Head of caudate nucleus (tissue), 42 donors: Measurements from ENCODE around the gene ZNF768.
"Not testable (repeated sequence)": the region's sequence is repeated elsewhere in the genome, so short reads cannot be mapped to it uniquely, and the experiment has no call there.

Experiments used
- DNase-seq, 42 donors: peaks; one replicate each; pipeline versions ENCODE4 v3.0.0 to v3.0.0-alpha.2; 2020 to 2021; ENCODE audit warnings: mixed read lengths in 7 of 42
- intact Hi-C: fragments of 100-400 bp; cut with DNase I; formaldehyde crosslinking; loops from one replicate; pipeline ENCODE4 v1.15.0; 2022

Gene ZNF768

GRCh38 chr16:30557957-30558788, 31.8 kb upstream of the ZNF768 start, which contains the start of gene ZNF764:
ZNF764 (minus strand) TSS chr16:30558374; CDS start chr16:30558182, 192 bp downstream.
- intact Hi-C loops = loop anchor here (1.0 kb wide), 1 partner anchor 24 kb away; the partner anchor contains the start of gene ZNF747
- DNase-seq = peak; percentile 96 to 100 (median 98)

GRCh38 chr16:30557707-30557956, 31.3 kb upstream of the ZNF768 start:
- DNase-seq = peak in 4 of 42 donors; percentile 19 to 48 (median 39)
- intact Hi-C loops = no loop called here

GRCh38 chr16:30556125-30556473, 29.7 kb upstream of the ZNF768 start:
- DNase-seq = no peak
- intact Hi-C loops = no loop called here

- no peak for DNase-seq
- intact Hi-C loops = no loop called here
These were observed 29.2 kb upstream of the ZNF768 start for GRCh38 chr16:30555315-30556124.

GRCh38 chr16:30554557-30555314, 28.4 kb upstream of the ZNF768 start:
- intact Hi-C loops = no loop called here
- DNase-seq = no peak

- no peak for DNase-seq
- intact Hi-C loops = no loop called here
These were observed 27.1 kb upstream of the ZNF768 start for GRCh38 chr16:30553393-30553899.

GRCh38 chr16:30552956-30553355, 26.6 kb upstream of the ZNF768 start:
- DNase-seq = no peak
- intact Hi-C loops = no loop called here

- intact Hi-C loops = no loop called here
- no peak for DNase-seq
These were observed 25.4 kb upstream of the ZNF768 start for GRCh38 chr16:30551781-30552180.

GRCh38 chr16:30548416-30549253, 22.3 kb upstream of the ZNF768 start:
- intact Hi-C loops = no loop called here
- no peak for DNase-seq

GRCh38 chr16:30546115-30546514, 19.7 kb upstream of the ZNF768 start:
- intact Hi-C loops = no loop called here
- DNase-seq = no peak

GRCh38 chr16:30543067-30543466, 16.7 kb upstream of the ZNF768 start:
- no peak for DNase-seq
- intact Hi-C loops = no loop called here

- DNase-seq = no peak
- intact Hi-C loops = no loop called here
These were observed 15.3 kb upstream of the ZNF768 start for GRCh38 chr16:30541502-30542329.

GRCh38 chr16:30540916-30541464, 14.6 kb upstream of the ZNF768 start:
- DNase-seq = not testable (repeated sequence)

GRCh38 chr16:30539986-30540526, 13.7 kb upstream of the ZNF768 start:
- intact Hi-C loops = loop anchor here (5.0 to 10.0 kb wide), 2 partner anchors 32 to 115 kb away; partner anchors contain the start of genes FBRS, PRR14 and ZNF688
- not testable (repeated sequence) for DNase-seq

More at GRCh38 chr16:30540916-30541464, 14.6 kb upstream of the ZNF768 start:
- intact Hi-C loops = not testable (repeated sequence)

- DNase-seq = no peak
These were observed 12.9 kb upstream of the ZNF768 start for GRCh38 chr16:30539000-30539964.

More at GRCh38 chr16:30539000-30539964, 12.9 kb upstream of the ZNF768 start:
- intact Hi-C loops = loop anchor here (5.0 to 10.0 kb wide), 2 partner anchors 33 to 116 kb away; partner anchors contain the start of genes FBRS, PRR14 and ZNF688
